AG08395 (cell line): ENCODE measurements around the gene VPS4B.
"Not testable (repeated sequence)": the region's sequence is repeated elsewhere in the genome, so short reads cannot be mapped to it uniquely, and the experiment has no call there.

Source experiments
- DNase-seq: peaks from one replicate; pipeline ENCODE4 v3.0.0; 2012; ENCODE audit warnings: mixed read lengths, low spot score

Gene VPS4B

DNA sequence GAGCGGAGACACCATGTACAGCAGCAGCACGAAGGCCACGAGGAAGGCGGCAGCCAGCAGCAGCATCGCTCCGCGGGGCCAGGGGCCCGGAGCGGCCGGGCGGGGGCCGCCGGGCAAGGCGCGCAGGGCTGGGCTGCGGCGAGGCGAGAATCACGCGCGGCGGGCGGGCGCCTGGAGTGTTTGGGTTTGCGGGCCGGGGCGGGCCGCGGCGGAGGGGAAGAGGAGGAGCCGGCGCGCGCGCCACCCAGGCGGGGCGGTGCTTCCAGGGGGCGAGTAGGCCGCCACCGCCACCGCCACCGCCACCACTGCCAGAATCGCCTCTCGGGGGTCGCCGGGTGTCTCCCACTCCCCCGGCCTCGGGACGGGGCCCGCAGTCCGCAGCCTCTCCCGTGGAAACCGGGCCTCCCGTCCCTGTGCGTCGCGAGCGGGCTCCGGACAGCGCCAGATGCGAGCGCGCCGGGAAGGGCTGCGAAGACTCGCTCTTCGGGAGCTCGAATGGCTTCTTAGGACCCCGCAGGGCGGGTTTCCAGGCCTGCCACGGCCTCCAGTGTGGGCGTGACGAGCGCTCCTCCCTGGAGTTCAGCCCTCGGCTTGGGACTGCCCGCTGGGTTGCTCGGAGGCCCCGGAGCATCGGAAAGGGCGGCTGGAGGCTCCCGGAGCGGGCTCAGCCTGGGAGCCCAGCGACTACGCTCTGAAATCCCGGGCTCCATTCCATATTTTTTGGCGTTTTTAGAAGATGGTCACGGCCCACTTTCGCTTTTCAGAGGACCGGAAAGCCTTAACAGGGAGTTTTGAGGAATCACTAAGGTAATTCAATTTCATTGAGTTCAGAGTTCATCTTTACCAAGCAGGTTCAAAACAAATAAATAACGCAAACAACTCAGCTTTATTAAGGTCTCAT, 55.0 kb downstream of the VPS4B start, which contains the start of gene KDSR:
TSS of gene KDSR (minus strand) at position 154 of the 901 bp plus-strand sequence. CDS start at position 66, 88 bp downstream.
- peak; percentile 99 for DNase-seq

GRCh38 chr18:63366213-63367052, 55.8 kb downstream of the VPS4B start:
- DNase-seq: peak; percentile 82

- DNase-seq: peak; percentile 3
These were observed 56.4 kb downstream of the VPS4B start for GRCh38 chr18:63365876-63366212.

GRCh38 chr18:63363951-63364350, 58.3 kb downstream of the VPS4B start:
- DNase-seq: no peak

DNA sequence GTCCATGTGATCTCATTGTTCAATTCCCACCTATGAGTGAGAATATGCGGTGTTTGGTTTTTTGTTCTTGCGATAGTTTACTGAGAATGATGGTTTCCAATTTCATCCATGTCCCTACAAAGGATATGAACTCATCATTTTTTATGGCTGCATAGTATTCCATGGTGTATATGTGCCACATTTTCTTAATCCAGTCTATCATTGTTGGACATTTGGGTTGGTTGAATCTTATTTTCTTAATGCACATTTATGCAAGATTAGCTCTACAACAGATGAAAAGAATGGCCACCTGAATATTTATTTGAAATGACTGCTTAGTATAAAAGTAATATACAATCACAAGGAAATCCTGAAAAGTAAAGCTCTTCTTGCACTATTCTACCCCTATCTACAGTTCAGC, 58.9 kb downstream of the VPS4B start:
- DNase-seq: not testable (repeated sequence)

- DNase-seq: no peak
These were observed 65.9 kb downstream of the VPS4B start for GRCh38 chr18:63356272-63356896.

GRCh38 chr18:63350230-63350629, 72.0 kb downstream of the VPS4B start:
- DNase-seq: no peak

- DNase-seq: no peak
These were observed 73.7 kb downstream of the VPS4B start for GRCh38 chr18:63348508-63349136.

- no peak for DNase-seq
These were observed 75.6 kb downstream of the VPS4B start for GRCh38 chr18:63346480-63347183.

- DNase-seq: peak; percentile 44
These were observed 76.2 kb downstream of the VPS4B start for GRCh38 chr18:63346031-63346430.

GRCh38 chr18:63344918-63345317, 77.4 kb downstream of the VPS4B start:
- no peak for DNase-seq

DNA sequence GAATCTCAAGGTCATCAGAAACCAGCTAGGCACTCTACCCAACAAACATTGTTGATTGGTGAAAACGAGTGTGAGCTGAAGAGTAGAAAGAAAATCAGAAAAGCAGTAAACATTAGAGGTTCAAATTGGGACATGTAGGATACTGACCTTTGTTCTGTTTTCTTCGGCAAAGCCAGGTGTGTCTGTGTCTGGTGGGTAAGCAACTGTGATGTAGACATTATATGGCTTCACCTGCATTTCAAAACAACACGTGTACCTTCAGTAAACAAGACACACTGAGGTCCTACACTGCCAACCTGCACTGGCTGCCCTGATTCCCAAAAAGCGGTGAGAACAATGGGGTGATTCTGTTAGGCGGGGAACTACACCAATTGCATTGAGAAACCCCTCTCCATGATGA, 78.0 kb downstream of the VPS4B start:
- DNase-seq: no peak

GRCh38 chr18:63342206-63342605, 80.1 kb downstream of the VPS4B start:
- DNase-seq: no peak

GRCh38 chr18:63339920-63340484, 82.3 kb downstream of the VPS4B start:
- DNase-seq: no peak
